HepG2 (cell line): ENCODE measurements around the gene AGAP1. TPM values are rescaled to one million over a fixed set of nuclear protein-coding genes. Genes with fewer than 3 reads are reported as not detected.

ENCODE experiments used
- GMEB1 ChIP-seq: sonication (generic); formaldehyde crosslinking; IDR thresholded peaks from 2 replicates; pipeline ENCODE4 v1.5.1; 2020; ENCODE audit warnings: missing genetic modification reagents, mild to moderate bottlenecking, borderline replicate concordance
- KDM2A ChIP-seq: sonication (generic); formaldehyde crosslinking; IDR thresholded peaks from 2 replicates; pipeline ENCODE4 v1.4.0; 2020; ENCODE audit warnings: low read depth, missing genetic modification reagents, borderline replicate concordance
- MZF1 ChIP-seq: sonication (generic); formaldehyde crosslinking; IDR thresholded peaks from 2 replicates; pipeline ENCODE4 v1.8.1; 2023; ENCODE audit warnings: mild to moderate bottlenecking, missing genetic modification reagents, borderline replicate concordance
- THAP11 ChIP-seq: IDR thresholded peaks from 2 replicates; pipeline ENCODE4 v1.6.1; 2016; ENCODE audit warnings: missing biosample characterization, missing genetic modification reagents
- ZHX2 ChIP-seq, 2 experiments: sonication (generic) in 1 of 2; formaldehyde crosslinking in 1 of 2; IDR thresholded peaks; 2 replicates each; pipeline versions ENCODE4 v1.6.1 to v1.9.0; 2014 to 2022; ENCODE audit warnings: antibody characterized with exemption in 1 of 2, borderline replicate concordance in 1 of 2, inconsistent platforms in 1 of 2, low read depth in 1 of 2, missing genetic modification reagents in 1 of 2
- ZNF275 ChIP-seq: sonication (generic); formaldehyde crosslinking; IDR thresholded peaks from 2 replicates; pipeline ENCODE4 v1.8.0; 2022; ENCODE audit warnings: missing genetic modification reagents, mild to moderate bottlenecking, inconsistent platforms, borderline replicate concordance
- polyA plus RNA-seq, 8 experiments: library from polyadenylated mRNA; depleted of rRNA in 3 of 8; stranded (reverse) in 7 of 8; unstranded in 1 of 8; fragments of >200 nt; fragmentation: Illumina TruSeq in 4 of 8; extraction: Trizol in 4 of 8; gene quantifications; 2 replicates each; pipeline versions ENCODE4 v1.2.1 to v1.2.3, GENCODE V29; 2011 to 2016; ENCODE audit warnings: low read depth in 4 of 8, missing spikeins in 1 of 8, mixed read lengths in 1 of 8; ENCODE audit not compliant: insufficient read depth in 1 of 8
- total RNA-seq, 5 experiments: library from RNA; depleted of rRNA; stranded (reverse); fragments of >200 nt; fragmentation: Illumina TruSeq; extraction: Trizol; gene quantifications; 2 replicates each; pipeline ENCODE4 v1.2.3, GENCODE V29; 2016; ENCODE audit warnings: low read depth in 1 of 5

Gene AGAP1
- total and polyA plus RNA-seq, 2 of the 13 experiments (the other 11 are each of a cell fraction or from before 2014, with no cell fraction given) = 21.2 to 32.7 TPM

- TF ChIP-seq GMEB1 (CRISPR knock-in tag) = no peak
- TF ChIP-seq THAP11 (CRISPR knock-in tag) = no peak
- TF ChIP-seq ZNF275 = no peak
- TF ChIP-seq MZF1 (CRISPR knock-in tag) = no peak
- no peak for TF ChIP-seq ZHX2 (IDR thresholded peaks at IDR 0.05; ENCODE audit: low read depth)
- TF ChIP-seq ZHX2 (CRISPR knock-in tag; IDR thresholded peaks at IDR 0.05; ENCODE audit: borderline replicate concordance) = no peak
- no peak for TF ChIP-seq KDM2A (CRISPR knock-in tag)
These were observed 532.0 kb downstream of the AGAP1 start (continued) for GRCh38 chr2:236025892-236026291.
